Cardiac fibroblast (primary cell): ENCODE data around the gene CCDC186.

Experiments used
- DNase-seq, 2 donors: peaks; one replicate each; pipeline versions ENCODE4 v3.0.0 to v3.0.0-alpha.2; 2010; ENCODE audit warnings: low read depth in 2 of 2
- H3K4me3 ChIP-seq, 2 donors: replicated peaks in 1 of 2; 1 replicate in 1 of 2; 2 replicates in 1 of 2; pipeline ENCODE4 v1.5.1; 2011; ENCODE audit warnings: low read depth in 2 of 2, low read length in 2 of 2, mild to moderate bottlenecking in 2 of 2, moderate library complexity in 1 of 2
- CTCF ChIP-seq: IDR thresholded peaks from one replicate; pipeline ENCODE4 v1.5.1; 2011; ENCODE audit warnings: low read depth, mild to moderate bottlenecking, low read length, inconsistent platforms

Gene CCDC186

GRCh38 chr10:114173921-114174694 is at the start of gene CCDC186:
TSS of gene CCDC186 (minus strand) at chr10:114174203. CDS start at chr10:114163268, 10,935 bp downstream.
- H3K4me3 ChIP-seq: peak within 1 kb of the TSS; percentile 100
- no peak for TF ChIP-seq CTCF
- DNase-seq: peak; percentile 86 to 89

- no peak for DNase-seq
- H3K4me3 ChIP-seq: no peak overlapping the region
- TF ChIP-seq CTCF: no peak
These were observed 49.1 kb upstream of the CCDC186 start for GRCh38 chr10:114223066-114223465.

- TF ChIP-seq CTCF: no peak
- DNase-seq: no peak
- H3K4me3 ChIP-seq: no peak overlapping the region
These were observed 47.2 kb upstream of the CCDC186 start for GRCh38 chr10:114221235-114221634.

GRCh38 chr10:114220281-114220680 is 46.3 kb upstream of the CCDC186 start:
- no peak overlapping the region for H3K4me3 ChIP-seq
- no peak for DNase-seq
- TF ChIP-seq CTCF: no peak

- H3K4me3 ChIP-seq: no peak overlapping the region
- no peak for DNase-seq
- TF ChIP-seq CTCF: no peak
These were observed 41.0 kb upstream of the CCDC186 start for GRCh38 chr10:114215033-114215432.

- no peak for TF ChIP-seq CTCF
- no peak overlapping the region for H3K4me3 ChIP-seq
- DNase-seq: no peak
These were observed 38.1 kb upstream of the CCDC186 start for GRCh38 chr10:114212153-114212552.

GRCh38 chr10:114208351-114208750 is 34.3 kb upstream of the CCDC186 start:
- DNase-seq: no peak
- no peak overlapping the region for H3K4me3 ChIP-seq
- no peak for TF ChIP-seq CTCF
